ENCODE data around the gene INAFM2. TPM values are rescaled to one million over a fixed set of nuclear protein-coding genes. Genes with fewer than 3 reads are reported as not detected.

INAFM2 gene
- total and polyA plus RNA-seq, 9 of the 15 experiments (the other 6 are each of a cell fraction or from before 2014, with no cell fraction given) = 11.8 to 43.1 (median 27.2) TPM

GRCh38 chr15:40330368-40330836 is 6.9 kb downstream of the INAFM2 start (continued):
- TF ChIP-seq RBM14 (IDR thresholded peaks at IDR 0.05; ENCODE audit: borderline replicate concordance, insufficient read depth, low read depth, low read length) (no peak), ZNF318 (IDR thresholded peaks at IDR 0.05; ENCODE audit: borderline replicate concordance in 1 of 2, low read depth in 1 of 2) (no peak), NR2C1 (IDR thresholded peaks at IDR 0.05) (no peak), NR2C1 (tag; IDR thresholded peaks at IDR 0.05) (no peak; the same call in 1 of the 2 replicates), SPI1 (IDR thresholded peaks at IDR 0.05; ENCODE audit: borderline replicate concordance, low read depth, low read length) (0 out of 2 replicates have a peak, but pooled peaks have one; percentile 14), SNAPC5 (CRISPR knock-in tag; IDR thresholded peaks at IDR 0.05) (no peak), NBN (IDR thresholded peaks at IDR 0.05; ENCODE audit: low read depth) (0 out of 2 replicates have a peak, but pooled peaks have one; percentile 27), ATF4 (CRISPR knock-in tag; IDR thresholded peaks at IDR 0.05) (no peak), DNMT1 (IDR thresholded peaks at IDR 0.05) (no peak), KLF16 (IDR thresholded peaks at IDR 0.05) (peak; percentile 46; the same call in 1 of the 2 replicates), ARHGAP35 (IDR thresholded peaks at IDR 0.05; ENCODE audit: partially characterized antibody) (no peak), ELF4 (CRISPR knock-in tag; IDR thresholded peaks at IDR 0.05) (no peak), SRSF1 (IDR thresholded peaks at IDR 0.05; ENCODE audit: low read depth, low read length) (no peak), ZNF239 (CRISPR knock-in tag; IDR thresholded peaks at IDR 0.05) (no peak), ZSCAN29 (IDR thresholded peaks at IDR 0.05) (no peak), ZNF354B (CRISPR knock-in tag; IDR thresholded peaks at IDR 0.05) (no peak), POLR2G (IDR thresholded peaks at IDR 0.05; ENCODE audit: low read depth, low read length) (no peak), ZBTB8A (IDR thresholded peaks at IDR 0.05; ENCODE audit: partially characterized antibody) (no peak), HMGXB4 (CRISPR knock-in tag; IDR thresholded peaks at IDR 0.05) (no peak)

All from K562 (cell line).